ENCODE data around the gene MSANTD1.

MSANTD1 gene

GRCh38 chr4:3292571-3293400 lies 43.8 kb downstream of the MSANTD1 start, which contains the start of gene RGS12:
Gene RGS12 (plus strand): TSS chr4:3293021. CDS start chr4:3316171, 23,150 bp downstream.
- TF ChIP-seq CTCF (conservative IDR thresholded peaks at IDR 0.05; ENCODE audit: control insufficient read depth, insufficient read depth, low read depth, low read length): no peak
- H3K4me3 ChIP-seq (ENCODE audit: control insufficient read depth, low read depth, low read length): peak within 1 kb of the TSS; percentile 72
- peak; percentile 89 for DNase-seq (ENCODE audit: low read depth)

GRCh38 chr4:3293401-3294391 lies 44.7 kb downstream of the MSANTD1 start:
- TF ChIP-seq CTCF (conservative IDR thresholded peaks at IDR 0.05; ENCODE audit: control insufficient read depth, insufficient read depth, low read depth, low read length): no peak

DNA sequence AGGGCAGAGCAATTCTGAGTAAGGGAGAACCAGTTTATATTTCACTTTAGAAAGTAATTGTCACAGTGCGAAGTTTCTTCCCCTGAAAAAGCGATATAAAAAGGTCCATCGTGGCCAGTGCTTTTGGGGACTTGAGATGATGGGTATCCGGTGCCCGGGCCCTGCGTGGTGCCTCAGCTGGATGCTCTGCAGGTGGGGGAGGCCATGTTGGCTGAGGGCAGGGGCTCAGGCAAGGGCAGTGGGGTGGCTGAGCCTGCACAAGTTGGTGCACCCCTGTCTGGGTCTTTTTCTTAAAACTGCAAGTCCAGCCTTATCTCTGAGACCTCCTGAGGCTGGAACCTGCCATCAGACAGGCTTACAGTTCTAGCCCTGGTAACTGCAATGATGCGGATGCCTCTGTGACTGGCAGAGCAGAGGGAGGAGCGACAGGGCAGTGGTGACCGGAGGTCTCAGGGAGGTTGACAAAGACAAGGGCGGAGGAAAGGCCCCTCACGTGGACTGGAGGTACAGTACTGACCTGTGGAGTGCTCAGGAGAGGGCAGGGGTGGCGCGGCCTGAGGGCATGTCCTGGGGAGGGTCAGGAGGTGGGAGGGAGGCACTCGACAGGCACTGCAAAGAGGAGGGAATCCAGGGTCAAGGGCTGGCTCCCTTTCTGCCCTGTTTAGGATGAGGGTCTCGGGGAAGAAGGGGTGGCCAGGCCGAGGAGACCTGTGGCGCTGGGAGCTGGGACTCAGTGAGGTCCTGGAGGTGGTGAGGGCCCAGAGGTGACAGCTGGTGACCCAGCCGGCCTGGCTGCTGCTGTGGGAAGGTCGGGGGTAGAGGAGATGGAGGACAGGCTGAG lies 45.7 kb downstream of the MSANTD1 start:
- no peak for DNase-seq (ENCODE audit: low read depth)
- no peak for TF ChIP-seq CTCF (conservative IDR thresholded peaks at IDR 0.05; ENCODE audit: control insufficient read depth, insufficient read depth, low read depth, low read length)
- H3K4me3 ChIP-seq (ENCODE audit: control insufficient read depth, low read depth, low read length): no peak overlapping the region

More at GRCh38 chr4:3293401-3294391, 44.7 kb downstream of the MSANTD1 start:
- H3K4me3 ChIP-seq (ENCODE audit: control insufficient read depth, low read depth, low read length): peak overlapping the region; percentile 68
- DNase-seq (ENCODE audit: low read depth): no peak

DNA sequence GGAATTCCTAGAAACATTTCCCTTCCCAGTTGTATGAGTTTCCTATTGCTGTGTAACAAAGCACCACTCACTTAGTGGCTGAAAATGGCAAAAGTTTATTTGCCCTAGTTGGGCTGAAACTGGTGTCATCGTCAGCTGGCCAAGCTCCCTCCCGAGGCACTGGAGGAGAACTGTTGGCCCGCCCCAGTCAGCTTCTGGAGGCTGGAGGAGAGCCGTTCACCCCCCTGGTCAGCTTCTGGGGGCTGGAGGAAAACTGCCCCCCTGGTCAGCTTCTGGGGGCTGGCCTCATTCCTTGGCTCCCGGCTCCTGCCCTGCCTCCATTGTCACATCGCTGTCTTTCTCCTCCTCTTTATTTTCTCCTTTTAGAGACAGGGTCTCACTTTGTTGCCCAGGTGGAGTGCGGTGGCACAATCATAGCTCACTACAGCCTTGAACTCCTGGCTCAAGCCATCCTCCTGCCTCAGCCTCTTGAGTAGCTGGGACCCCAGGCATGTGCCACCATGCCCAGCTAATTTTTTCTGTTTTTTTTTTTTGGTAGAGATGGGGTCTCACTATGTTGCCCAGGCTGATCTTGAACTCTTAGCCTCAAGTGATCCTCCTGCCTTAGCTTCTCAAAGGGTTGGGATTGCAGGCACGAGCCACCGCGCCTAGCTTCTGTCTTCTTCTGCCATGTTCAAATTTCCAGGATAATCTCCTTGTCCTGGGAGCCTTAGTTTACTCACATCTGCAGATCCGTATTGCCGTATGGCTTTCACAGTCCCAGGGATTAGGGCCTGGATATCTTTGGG lies 47.1 kb downstream of the MSANTD1 start:
- H3K4me3 ChIP-seq (ENCODE audit: control insufficient read depth, low read depth, low read length): no peak overlapping the region
- DNase-seq (ENCODE audit: low read depth): no peak
- no peak for TF ChIP-seq CTCF (conservative IDR thresholded peaks at IDR 0.05; ENCODE audit: control insufficient read depth, insufficient read depth, low read depth, low read length)

DNA sequence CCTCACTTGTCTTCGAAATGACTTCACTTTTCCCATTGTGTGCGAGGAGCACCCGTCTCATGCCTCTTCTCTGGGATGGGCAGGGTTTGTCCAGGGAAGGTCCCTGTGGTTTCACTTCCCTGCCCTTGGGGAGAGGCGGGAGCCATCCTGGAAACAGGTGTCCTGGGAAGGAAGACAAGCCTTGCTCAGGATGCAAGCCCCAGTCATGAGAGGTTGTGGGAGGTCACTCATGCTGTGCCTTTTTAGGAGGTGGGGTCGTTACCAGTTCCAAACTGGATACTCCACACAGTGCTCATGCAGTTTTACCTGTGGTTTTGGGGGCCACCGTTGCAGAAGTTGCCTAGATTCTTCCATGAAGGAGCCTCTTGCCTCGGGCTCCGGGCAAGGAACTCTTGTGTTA lies 47.7 kb downstream of the MSANTD1 start:
- no peak for DNase-seq (ENCODE audit: low read depth)
- no peak for TF ChIP-seq CTCF (conservative IDR thresholded peaks at IDR 0.05; ENCODE audit: control insufficient read depth, insufficient read depth, low read depth, low read length)
- H3K4me3 ChIP-seq (ENCODE audit: control insufficient read depth, low read depth, low read length): no peak overlapping the region

Measured in fibroblast of mammary gland (primary cell).